Ectodermal cell (in vitro differentiated cells): ENCODE data around the gene APOBEC3H.

Source experiments
- H3K27ac ChIP-seq: 2 replicates; pipeline ENCODE4 v1.7.0; 2013; ENCODE audit warnings: mild to moderate bottlenecking, low read depth, low read length; ENCODE audit not compliant: insufficient read depth, poor library complexity, severe bottlenecking
- H3K27me3 ChIP-seq: 2 replicates; pipeline ENCODE4 v1.7.0; 2013; ENCODE audit warnings: mild to moderate bottlenecking, low read length; ENCODE audit not compliant: insufficient read depth, control insufficient read depth, poor library complexity, severe bottlenecking
- H3K36me3 ChIP-seq: one replicate; pipeline ENCODE4 v1.7.0; 2013; ENCODE audit warnings: low read length; ENCODE audit not compliant: control insufficient read depth, insufficient read depth
- H3K4me1 ChIP-seq: one replicate; pipeline ENCODE4 v1.7.0; 2013; ENCODE audit warnings: low read length; ENCODE audit not compliant: control insufficient read depth, insufficient read depth
- H3K4me3 ChIP-seq: 2 replicates; pipeline ENCODE4 v1.7.0; 2013; ENCODE audit warnings: low read depth, low read length, control low read depth; ENCODE audit not compliant: insufficient read depth
- H3K9me3 ChIP-seq: 2 replicates; pipeline ENCODE4 v1.7.0; 2013; ENCODE audit warnings: mild to moderate bottlenecking, low read length, moderate library complexity; ENCODE audit not compliant: control insufficient read depth
- WGBS, 2 experiments: methylation state at CpG; one replicate each; pipeline ENCODE4 v1.1.7; 2013; ENCODE audit warnings: missing lambda C conversion rate in 2 of 2; 5-methylcytosine and 5-hydroxymethylcytosine counted together

Gene APOBEC3H

DNA sequence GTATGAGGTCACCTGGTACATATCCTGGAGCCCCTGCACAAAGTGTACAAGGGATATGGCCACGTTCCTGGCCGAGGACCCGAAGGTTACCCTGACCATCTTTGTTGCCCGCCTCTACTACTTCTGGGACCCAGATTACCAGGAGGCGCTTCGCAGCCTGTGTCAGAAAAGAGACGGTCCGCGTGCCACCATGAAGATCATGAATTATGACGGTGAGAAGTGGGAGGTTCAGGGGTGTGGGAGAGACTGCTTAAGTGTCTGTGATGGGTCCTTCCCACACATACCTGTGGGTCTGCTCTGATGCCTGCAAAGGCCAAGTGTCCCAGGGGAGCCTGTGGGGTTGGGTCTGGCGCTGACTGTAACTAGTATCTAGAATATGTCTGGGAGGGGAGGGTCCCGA, 16.0 kb upstream of the APOBEC3H start:
- Histone ChIP-seq H3K36me3 (no peaks in the 10 kb centered on the region), H3K27ac (no peak overlapping the region), H3K4me3 (no peak overlapping the region), H3K4me1 (no peaks in the 10 kb centered on the region), H3K9me3 (no peaks in the 10 kb centered on the region), H3K27me3 (no peaks in the 10 kb centered on the region)
- 95 to 96% methylated on average over 12 of the region's 12 CpGs for WGBS, 2 experiments

DNA sequence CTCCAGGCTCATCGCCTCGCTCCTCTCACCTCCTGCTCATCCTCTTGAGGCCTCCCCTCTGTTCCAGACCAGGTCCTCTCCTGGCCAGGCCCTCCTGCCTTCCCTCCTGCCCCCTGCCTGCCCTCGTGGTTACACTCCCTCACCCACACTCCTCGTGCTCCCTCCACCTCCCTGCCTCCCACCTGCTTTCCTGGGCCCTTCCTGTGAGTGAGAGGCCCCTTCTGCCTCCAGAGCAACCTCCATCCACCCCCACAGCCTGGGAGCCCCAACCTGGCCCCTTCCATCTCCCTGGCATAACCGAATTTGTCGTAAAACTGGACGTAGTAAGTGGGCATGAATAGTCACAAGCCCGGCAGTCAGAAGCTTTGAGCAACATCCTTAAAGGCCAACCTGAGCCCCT, 15.4 kb upstream of the APOBEC3H start:
- H3K9me3 ChIP-seq: no peaks in the 10 kb centered on the region
- H3K27me3 ChIP-seq: no peaks in the 10 kb centered on the region
- H3K36me3 ChIP-seq: no peaks in the 10 kb centered on the region
- no peak overlapping the region for H3K27ac ChIP-seq
- H3K4me3 ChIP-seq: no peak overlapping the region
- H3K4me1 ChIP-seq: no peaks in the 10 kb centered on the region
- 80 to 83% methylated on average over 8 of the region's 8 CpGs for WGBS, 2 experiments

DNA sequence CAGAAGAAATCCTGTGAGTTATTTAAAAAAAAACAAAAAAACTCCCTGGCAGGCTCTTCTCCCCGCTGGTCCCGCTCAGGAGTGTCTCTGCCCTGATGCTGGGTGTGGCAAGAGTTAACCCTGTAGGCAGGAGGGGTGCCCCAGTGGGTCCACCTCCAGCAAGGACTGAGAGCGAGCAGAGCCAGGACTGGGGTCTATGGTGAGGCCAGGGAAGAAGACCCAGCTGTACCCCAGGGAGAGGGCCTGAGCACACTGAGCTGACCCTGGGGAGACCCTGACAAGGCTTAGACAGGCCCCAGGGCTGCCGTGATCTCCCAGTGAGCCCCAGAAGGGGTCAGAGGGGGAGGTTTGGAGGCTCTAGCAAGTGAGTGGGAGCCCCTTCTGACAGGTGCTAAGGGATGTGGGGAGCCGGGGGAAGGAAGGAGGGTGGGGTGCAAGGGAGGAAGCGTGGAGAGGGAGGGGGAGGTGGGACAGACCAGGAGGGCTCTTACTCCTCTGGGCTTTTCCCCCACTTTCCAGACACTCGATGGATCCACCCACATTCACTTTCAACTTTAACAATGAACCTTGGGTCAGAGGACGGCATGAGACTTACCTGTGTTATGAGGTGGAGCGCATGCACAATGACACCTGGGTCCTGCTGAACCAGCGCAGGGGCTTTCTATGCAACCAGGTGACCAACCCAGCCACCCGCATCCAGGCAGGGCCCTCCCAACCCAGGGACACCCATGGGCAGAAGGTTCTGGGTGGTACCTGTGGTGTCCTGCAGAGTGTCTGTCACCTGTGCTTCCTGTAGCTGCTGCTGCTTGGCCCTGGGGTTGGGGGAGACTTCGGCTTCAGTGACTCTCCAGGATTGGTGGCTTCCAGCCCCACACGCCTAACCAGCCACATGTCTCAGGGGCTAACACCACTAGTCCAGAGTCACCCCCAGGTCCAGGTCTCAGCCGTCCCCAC, 13.6 kb upstream of the APOBEC3H start:
- Histone ChIP-seq H3K9me3 (no peaks in the 10 kb centered on the region), H3K27ac (no peak overlapping the region), H3K36me3 (no peaks in the 10 kb centered on the region), H3K4me3 (no peak overlapping the region), H3K27me3 (no peaks in the 10 kb centered on the region), H3K4me1 (peaks cover 13% of the 10 kb centered on the region)
- 86 to 89% methylated on average over 13 to 14 of the region's 14 CpGs for WGBS, 2 experiments

DNA sequence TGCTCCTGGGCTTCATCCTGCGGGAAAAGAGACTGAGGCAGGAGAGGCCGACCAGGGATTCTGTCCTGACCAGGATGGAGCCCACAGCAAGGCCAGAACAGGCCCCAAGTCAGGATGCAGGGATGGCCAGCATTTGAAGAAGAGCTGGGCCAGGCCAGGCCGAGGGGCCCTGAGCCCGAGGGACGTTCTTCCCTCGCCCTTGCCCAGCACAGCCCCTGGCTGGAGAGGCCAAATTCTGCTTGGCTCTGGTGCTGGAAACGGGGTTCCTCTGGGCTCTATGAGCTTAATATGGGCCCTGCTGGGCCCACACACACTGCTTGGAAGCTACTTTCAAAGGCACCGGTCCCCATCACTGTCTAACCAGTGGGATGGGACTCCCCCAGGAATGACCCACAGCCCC, 12.4 kb upstream of the APOBEC3H start:
- H3K4me3 ChIP-seq: no peak overlapping the region
- H3K27ac ChIP-seq: no peak overlapping the region
- H3K9me3 ChIP-seq: no peaks in the 10 kb centered on the region
- H3K36me3 ChIP-seq: no peaks in the 10 kb centered on the region
- H3K27me3 ChIP-seq: no peaks in the 10 kb centered on the region
- H3K4me1 ChIP-seq: peaks cover 13% of the 10 kb centered on the region
- WGBS, 2 experiments: 91 to 93% methylated on average over 8 of the region's 8 CpGs

DNA sequence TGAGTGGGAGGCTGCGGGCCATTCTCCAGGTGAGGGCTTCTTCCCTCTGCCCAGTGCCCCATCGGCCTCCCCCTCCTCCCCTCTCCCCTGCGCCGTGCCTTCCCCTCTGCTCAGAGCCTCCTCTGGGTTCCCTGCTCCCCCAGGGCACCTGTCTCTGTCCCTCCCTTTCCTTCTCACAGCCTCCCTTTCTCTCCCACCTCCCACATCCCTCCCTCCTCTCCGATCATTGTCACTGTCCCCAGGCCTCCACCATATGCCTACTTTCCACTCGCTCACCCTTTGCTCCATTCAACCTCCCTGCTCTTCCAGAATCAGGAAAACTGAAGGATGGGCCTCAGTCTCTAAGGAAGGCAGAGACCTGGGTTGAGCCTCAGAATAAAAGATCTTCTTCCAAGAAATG, 9.9 kb upstream of the APOBEC3H start:
- Histone ChIP-seq H3K27ac (no peak overlapping the region), H3K27me3 (no peaks in the 10 kb centered on the region), H3K4me3 (no peak overlapping the region), H3K4me1 (peaks cover 13% of the 10 kb centered on the region), H3K9me3 (no peaks in the 10 kb centered on the region), H3K36me3 (no peaks in the 10 kb centered on the region)
- 83 to 88% methylated on average over 6 of the region's 6 CpGs for WGBS, 2 experiments

DNA sequence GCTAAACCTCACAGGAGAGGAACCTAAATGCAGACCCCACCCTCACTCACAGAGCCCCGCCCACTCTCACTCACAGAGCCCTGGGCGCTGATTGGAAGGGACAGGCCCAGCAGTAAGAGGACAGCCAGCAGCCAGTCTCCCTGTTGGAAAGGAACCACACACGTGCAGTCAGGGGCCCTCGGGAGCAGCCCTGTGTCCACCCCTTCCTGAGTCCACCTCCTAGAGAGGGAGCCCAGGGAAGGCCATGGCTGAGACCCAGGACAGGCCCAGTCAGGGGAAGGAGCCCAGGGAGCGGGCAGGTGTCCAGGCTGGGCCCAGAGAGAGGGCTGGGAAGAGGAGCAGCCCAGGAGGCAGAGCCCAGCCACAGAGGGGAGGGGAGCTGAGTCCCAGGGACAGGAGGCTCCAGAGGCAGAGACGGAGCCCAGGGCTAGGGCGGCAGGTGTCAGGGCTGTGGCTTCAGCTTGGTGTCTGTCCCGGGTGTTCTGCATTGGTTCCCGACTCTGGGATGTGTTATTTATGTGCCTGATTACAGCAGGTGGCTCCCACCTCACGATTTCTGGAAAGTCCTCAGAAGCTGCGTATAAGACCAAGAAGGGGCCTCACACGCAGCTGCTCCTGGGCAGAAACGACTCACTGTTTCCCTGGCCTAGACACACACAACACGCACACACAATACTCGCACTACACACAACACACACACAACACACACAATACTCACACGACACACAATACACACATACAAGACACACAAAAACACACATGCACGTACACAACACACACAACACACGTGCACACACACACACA, 9.0 kb upstream of the APOBEC3H start:
- H3K36me3 ChIP-seq: no peaks in the 10 kb centered on the region
- H3K27ac ChIP-seq: no peak overlapping the region
- H3K4me1 ChIP-seq: peaks cover 13% of the 10 kb centered on the region
- H3K9me3 ChIP-seq: no peaks in the 10 kb centered on the region
- H3K27me3 ChIP-seq: no peaks in the 10 kb centered on the region
- H3K4me3 ChIP-seq: no peak overlapping the region
- 60 to 61% methylated on average over 18 of the region's 18 CpGs for WGBS, 2 experiments

DNA sequence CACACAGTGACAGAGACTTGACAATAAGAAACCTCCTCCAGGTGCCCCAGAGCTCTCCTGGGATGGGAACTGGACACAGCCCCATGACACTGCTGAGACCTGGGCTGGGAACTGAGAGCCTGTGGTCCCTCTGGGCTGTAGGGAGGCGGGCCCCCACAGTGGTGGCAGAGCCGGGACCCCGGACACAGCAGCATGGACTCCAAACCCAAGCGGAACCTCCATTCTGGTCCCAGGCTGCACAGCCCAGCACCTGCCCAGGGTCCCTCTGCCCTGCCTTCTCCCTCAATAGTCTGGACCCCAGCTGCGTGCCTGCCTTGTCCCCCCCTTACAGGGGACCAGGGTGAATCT, 8.4 kb upstream of the APOBEC3H start:
- Histone ChIP-seq H3K4me1 (peaks cover 13% of the 10 kb centered on the region), H3K9me3 (no peaks in the 10 kb centered on the region), H3K4me3 (no peak overlapping the region), H3K27me3 (no peaks in the 10 kb centered on the region), H3K36me3 (no peaks in the 10 kb centered on the region), H3K27ac (no peak overlapping the region)
- WGBS, 2 experiments: 88 to 92% methylated on average over 5 of the region's 5 CpGs

DNA sequence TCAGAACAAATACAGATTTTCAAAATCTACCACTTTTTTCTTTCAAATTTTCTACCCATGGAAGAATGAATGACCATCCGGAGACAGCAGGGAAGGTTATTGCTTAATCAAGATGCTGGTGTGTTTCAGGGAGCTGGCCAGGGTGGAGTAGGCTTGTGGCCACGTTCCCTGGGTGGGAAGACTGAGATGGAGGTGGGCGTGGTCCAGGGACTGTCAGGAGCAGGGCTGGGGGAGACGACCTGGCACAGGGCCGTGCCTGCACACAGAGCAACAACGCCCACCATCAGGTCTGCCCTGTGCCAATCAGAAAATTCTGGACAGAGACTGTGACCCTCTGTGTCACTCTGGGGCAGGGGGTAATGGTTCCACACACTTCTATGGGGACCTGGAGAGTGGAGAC, 7.1 kb upstream of the APOBEC3H start:
- H3K36me3 ChIP-seq: no peaks in the 10 kb centered on the region
- H3K27me3 ChIP-seq: no peaks in the 10 kb centered on the region
- no peak overlapping the region for H3K27ac ChIP-seq
- H3K4me1 ChIP-seq: peaks cover 13% of the 10 kb centered on the region
- H3K4me3 ChIP-seq: no peak overlapping the region
- no peaks in the 10 kb centered on the region for H3K9me3 ChIP-seq
- 90 to 96% methylated on average over 6 of the region's 6 CpGs for WGBS, 2 experiments

DNA sequence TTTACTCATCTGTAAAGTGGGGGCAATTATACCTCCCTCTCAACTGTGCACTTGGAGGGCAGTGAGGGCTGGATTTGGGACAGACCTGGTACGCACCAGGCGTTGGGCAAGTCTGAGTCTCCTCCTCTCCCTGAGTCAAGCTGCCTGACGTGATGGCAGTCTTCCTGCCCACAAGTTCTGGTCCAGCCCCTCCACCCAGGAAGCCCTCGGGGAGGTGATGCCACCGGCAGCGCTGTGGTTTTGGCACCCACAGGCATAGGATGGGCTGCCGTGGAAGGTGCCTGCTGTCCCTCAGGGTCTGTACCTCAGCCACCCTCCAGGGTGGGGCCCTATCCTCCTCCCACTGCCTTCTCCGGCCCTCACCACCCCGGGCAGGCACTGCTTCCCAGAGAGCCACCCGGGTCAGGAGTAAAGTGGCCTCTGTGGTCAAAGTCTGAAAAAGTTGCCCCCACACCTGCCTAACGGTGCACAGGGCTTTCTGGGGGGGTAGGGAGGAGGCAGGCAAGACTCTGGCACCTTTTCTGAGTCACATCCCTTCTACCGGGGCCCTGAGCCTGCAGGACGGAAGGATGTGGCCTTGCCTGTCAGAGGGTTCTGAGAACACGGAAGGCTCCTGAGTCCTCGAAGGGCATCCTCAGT, 6.5 kb upstream of the APOBEC3H start:
- Histone ChIP-seq H3K4me3 (no peak overlapping the region), H3K4me1 (peaks cover 13% of the 10 kb centered on the region), H3K27me3 (no peaks in the 10 kb centered on the region), H3K36me3 (no peaks in the 10 kb centered on the region), H3K9me3 (no peaks in the 10 kb centered on the region), H3K27ac (no peak overlapping the region)
- 90 to 93% methylated on average over 15 of the region's 15 CpGs for WGBS, 2 experiments
